Measurements from ENCODE around the gene CCDC198.

The CCDC198 gene

DNA sequence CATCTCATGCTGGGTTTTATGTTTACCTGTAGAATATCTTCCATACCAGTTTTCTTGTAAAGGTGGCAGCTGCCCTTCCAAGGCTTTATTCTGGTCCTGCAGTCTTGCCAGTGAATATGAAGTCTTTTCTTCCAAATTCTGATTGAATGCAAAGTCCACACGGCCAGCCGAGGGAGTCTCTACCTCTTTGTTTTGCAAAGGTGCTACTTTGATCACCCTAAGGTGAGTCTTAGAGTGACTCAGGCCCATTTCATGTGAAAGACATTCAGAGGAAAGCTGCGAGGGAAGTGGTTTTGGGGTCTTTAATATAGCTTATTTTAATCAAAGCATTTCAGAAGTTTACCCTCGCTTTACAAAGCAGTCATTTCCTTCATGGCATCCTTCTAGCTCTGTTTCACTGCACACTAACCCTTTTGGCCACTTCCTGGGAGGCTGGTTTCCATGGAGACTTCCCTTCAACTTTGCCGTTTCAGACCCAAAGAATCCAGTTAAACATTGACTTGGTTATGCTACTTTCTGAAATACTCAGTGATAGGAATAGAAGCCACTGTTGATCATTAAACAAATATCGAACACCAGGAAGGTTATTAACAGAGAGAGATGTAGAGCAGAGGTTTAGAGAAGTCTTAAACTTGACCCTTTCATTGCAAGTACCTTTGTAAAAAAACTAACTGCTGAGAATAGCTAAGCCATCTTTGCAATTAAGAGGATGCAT, at the start of gene CCDC198:
Gene CCDC198 (minus strand): TSS at position 391 of the 715 bp plus-strand sequence. CDS start 142 bp downstream, at position 249.
- Histone ChIP-seq H3K9ac (ENCODE audit: low read length) (no peak within 1 kb of the TSS), H3K4me3 (ENCODE audit: low read length) (no peak within 1 kb of the TSS), H3K36me3 (ENCODE audit: control insufficient read depth, insufficient read depth, low read length) (no peaks in the 10 kb centered on the region), H3K27ac (ENCODE audit: low read depth, low read length) (no peak within 1 kb of the TSS), H3K4me1 (ENCODE audit: control insufficient read depth, insufficient read depth, low read length) (no peaks in the 10 kb centered on the region), H3K27me3 (ENCODE audit: control insufficient read depth, insufficient read depth, low read length) (no peaks in the 10 kb centered on the region)

DNA sequence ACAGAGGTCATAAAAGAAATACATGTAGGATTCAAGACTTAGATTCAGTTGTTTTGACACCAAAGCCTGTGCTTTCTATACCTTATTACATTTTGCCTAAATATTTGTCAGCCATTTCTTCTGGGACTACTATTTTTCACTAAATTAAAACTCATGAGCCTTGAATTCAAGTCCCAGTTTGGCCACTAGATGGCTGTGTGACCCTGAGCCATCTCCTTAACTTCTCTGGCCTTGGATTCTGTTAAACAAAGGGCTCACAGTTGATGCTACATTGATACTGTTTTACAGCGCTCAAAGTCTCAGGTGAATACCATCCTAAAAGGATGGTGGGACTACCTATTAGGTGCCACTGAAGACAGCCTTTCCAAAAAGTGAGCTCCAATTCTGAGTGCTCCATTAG, 39.6 kb upstream of the CCDC198 start:
- Histone ChIP-seq H3K4me3 (ENCODE audit: low read length) (no peak overlapping the region), H3K36me3 (ENCODE audit: control insufficient read depth, insufficient read depth, low read length) (no peaks in the 10 kb centered on the region), H3K27ac (ENCODE audit: low read depth, low read length) (no peak overlapping the region), H3K9ac (ENCODE audit: low read length) (no peak overlapping the region), H3K27me3 (ENCODE audit: control insufficient read depth, insufficient read depth, low read length) (no peaks in the 10 kb centered on the region), H3K4me1 (ENCODE audit: control insufficient read depth, insufficient read depth, low read length) (no peaks in the 10 kb centered on the region)

DNA sequence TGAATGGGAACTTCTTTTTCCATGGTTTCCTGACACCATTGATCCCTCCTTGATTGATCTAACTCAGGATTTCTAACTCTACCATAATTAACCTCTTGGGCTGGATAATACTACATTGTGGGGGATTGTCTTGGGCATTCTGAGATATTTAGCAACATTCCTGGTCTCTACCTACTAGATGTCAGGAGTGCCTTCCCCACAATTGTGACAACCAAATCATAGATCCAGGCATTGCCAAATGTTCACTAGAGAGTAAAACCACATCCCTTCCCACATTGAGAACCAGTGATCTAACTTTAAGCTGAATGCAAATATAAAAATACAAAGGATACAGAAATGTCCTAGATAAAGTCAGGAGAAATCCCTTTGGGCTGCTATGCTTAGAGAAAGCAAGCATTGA, 36.9 kb upstream of the CCDC198 start:
- H3K36me3 ChIP-seq (ENCODE audit: control insufficient read depth, insufficient read depth, low read length) = no peaks in the 10 kb centered on the region
- no peaks in the 10 kb centered on the region for H3K4me1 ChIP-seq (ENCODE audit: control insufficient read depth, insufficient read depth, low read length)
- H3K27me3 ChIP-seq (ENCODE audit: control insufficient read depth, insufficient read depth, low read length) = no peaks in the 10 kb centered on the region
- H3K4me3 ChIP-seq (ENCODE audit: low read length) = no peak overlapping the region
- no peak overlapping the region for H3K27ac ChIP-seq (ENCODE audit: low read depth, low read length)
- no peak overlapping the region for H3K9ac ChIP-seq (ENCODE audit: low read length)

DNA sequence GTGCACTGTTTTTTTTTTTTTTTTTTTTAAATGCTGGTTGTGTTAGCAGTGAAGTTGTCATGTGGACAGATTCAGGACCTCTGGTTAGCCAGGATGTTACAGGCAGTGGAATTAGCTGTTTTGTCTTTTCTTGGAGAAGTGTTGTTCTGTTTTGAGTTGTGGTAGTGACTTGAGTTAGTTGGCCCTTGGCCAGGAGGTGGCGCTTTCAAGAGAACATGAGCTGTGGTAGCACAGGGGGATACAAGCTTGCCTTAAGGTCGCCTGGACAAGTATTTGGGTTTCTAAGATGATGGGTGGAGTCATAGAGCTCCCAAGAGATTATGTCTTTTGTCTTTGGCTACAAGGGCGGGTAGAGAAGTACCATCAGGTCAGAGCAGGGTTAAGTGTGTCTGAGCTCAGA, 33.3 kb upstream of the CCDC198 start:
- Histone ChIP-seq H3K27ac (ENCODE audit: low read depth, low read length) (no peak overlapping the region), H3K27me3 (ENCODE audit: control insufficient read depth, insufficient read depth, low read length) (no peaks in the 10 kb centered on the region), H3K36me3 (ENCODE audit: control insufficient read depth, insufficient read depth, low read length) (no peaks in the 10 kb centered on the region), H3K4me3 (ENCODE audit: low read length) (no peak overlapping the region), H3K4me1 (ENCODE audit: control insufficient read depth, insufficient read depth, low read length) (no peaks in the 10 kb centered on the region), H3K9ac (ENCODE audit: low read length) (no peak overlapping the region)

- H3K4me1 ChIP-seq (ENCODE audit: control insufficient read depth, insufficient read depth, low read length) = no peaks in the 10 kb centered on the region
- no peak overlapping the region for H3K4me3 ChIP-seq (ENCODE audit: low read length)
Observed at GRCh38 chr14:57519043-57519442, 25.4 kb upstream of the CCDC198 start.

DNA sequence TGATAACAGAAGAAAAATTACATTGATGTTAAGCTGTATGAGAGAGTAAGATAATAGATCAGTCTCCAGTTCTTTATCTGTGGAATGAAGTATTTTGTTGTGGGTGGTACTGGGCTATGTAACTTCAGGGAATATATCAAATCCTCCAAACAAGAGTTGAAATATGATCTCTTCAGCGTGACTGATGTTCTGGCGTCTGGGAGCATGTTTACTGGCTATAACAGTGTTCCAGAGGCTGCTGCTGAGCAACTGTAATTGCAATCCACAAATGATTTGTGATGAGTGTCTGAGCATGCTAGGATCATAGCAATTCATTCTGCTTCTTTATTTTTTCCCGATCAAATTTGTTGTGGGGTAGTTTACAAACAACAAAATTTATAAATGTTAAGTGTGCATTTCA, 18.6 kb upstream of the CCDC198 start:
- no peaks in the 10 kb centered on the region for H3K27me3 ChIP-seq (ENCODE audit: control insufficient read depth, insufficient read depth, low read length)
- H3K9ac ChIP-seq (ENCODE audit: low read length) = no peak overlapping the region
- H3K4me1 ChIP-seq (ENCODE audit: control insufficient read depth, insufficient read depth, low read length) = no peaks in the 10 kb centered on the region
- no peaks in the 10 kb centered on the region for H3K36me3 ChIP-seq (ENCODE audit: control insufficient read depth, insufficient read depth, low read length)
- no peak overlapping the region for H3K4me3 ChIP-seq (ENCODE audit: low read length)
- H3K27ac ChIP-seq (ENCODE audit: low read depth, low read length) = no peak overlapping the region

More at GRCh38 chr14:57519043-57519442, 25.4 kb upstream of the CCDC198 start:
- no peak overlapping the region for H3K9ac ChIP-seq (ENCODE audit: low read length)
- no peaks in the 10 kb centered on the region for H3K36me3 ChIP-seq (ENCODE audit: control insufficient read depth, insufficient read depth, low read length)
- H3K27me3 ChIP-seq (ENCODE audit: control insufficient read depth, insufficient read depth, low read length) = no peaks in the 10 kb centered on the region
- H3K27ac ChIP-seq (ENCODE audit: low read depth, low read length) = no peak overlapping the region

DNA sequence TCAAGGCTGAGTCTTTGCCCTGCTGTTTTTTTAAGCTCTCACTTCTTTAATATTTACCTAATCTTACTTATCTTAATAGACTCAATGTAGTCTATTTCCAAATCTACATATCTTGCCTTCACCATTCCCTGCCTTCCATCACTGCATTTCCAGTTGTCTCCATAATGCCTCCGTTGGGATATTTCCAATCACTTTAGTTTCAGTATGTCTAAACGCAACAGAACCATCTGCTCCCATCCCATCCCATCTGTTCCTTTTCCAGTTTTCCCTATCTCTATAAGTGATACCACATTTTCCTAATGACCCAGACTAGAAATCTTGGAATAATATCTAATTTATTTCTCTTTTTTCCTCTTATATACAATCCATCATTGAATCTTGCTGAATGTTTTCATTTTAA, 15.1 kb upstream of the CCDC198 start:
- no peaks in the 10 kb centered on the region for H3K4me1 ChIP-seq (ENCODE audit: control insufficient read depth, insufficient read depth, low read length)
- no peaks in the 10 kb centered on the region for H3K27me3 ChIP-seq (ENCODE audit: control insufficient read depth, insufficient read depth, low read length)
- no peaks in the 10 kb centered on the region for H3K36me3 ChIP-seq (ENCODE audit: control insufficient read depth, insufficient read depth, low read length)
- H3K9ac ChIP-seq (ENCODE audit: low read length) = no peak overlapping the region
- no peak overlapping the region for H3K27ac ChIP-seq (ENCODE audit: low read depth, low read length)
- no peak overlapping the region for H3K4me3 ChIP-seq (ENCODE audit: low read length)

- H3K27ac ChIP-seq (ENCODE audit: low read depth, low read length) = no peak overlapping the region
- H3K27me3 ChIP-seq (ENCODE audit: control insufficient read depth, insufficient read depth, low read length) = no peaks in the 10 kb centered on the region
- no peak overlapping the region for H3K9ac ChIP-seq (ENCODE audit: low read length)
Observed at GRCh38 chr14:57502586-57503254, 9.1 kb upstream of the CCDC198 start.

GRCh38 chr14:57501039-57501557, 7.4 kb upstream of the CCDC198 start:
- Histone ChIP-seq H3K36me3 (ENCODE audit: control insufficient read depth, insufficient read depth, low read length) (no peaks in the 10 kb centered on the region), H3K4me3 (ENCODE audit: low read length) (no peak overlapping the region), H3K4me1 (ENCODE audit: control insufficient read depth, insufficient read depth, low read length) (no peaks in the 10 kb centered on the region), H3K9ac (ENCODE audit: low read length) (no peak overlapping the region), H3K27ac (ENCODE audit: low read depth, low read length) (no peak overlapping the region), H3K27me3 (ENCODE audit: control insufficient read depth, insufficient read depth, low read length) (no peaks in the 10 kb centered on the region)

More at GRCh38 chr14:57502586-57503254, 9.1 kb upstream of the CCDC198 start:
- Histone ChIP-seq H3K4me3 (ENCODE audit: low read length) (no peak overlapping the region), H3K36me3 (ENCODE audit: control insufficient read depth, insufficient read depth, low read length) (no peaks in the 10 kb centered on the region), H3K4me1 (ENCODE audit: control insufficient read depth, insufficient read depth, low read length) (no peaks in the 10 kb centered on the region)

- Histone ChIP-seq H3K4me1 (ENCODE audit: control insufficient read depth, insufficient read depth, low read length) (no peaks in the 10 kb centered on the region), H3K9ac (ENCODE audit: low read length) (no peak overlapping the region), H3K36me3 (ENCODE audit: control insufficient read depth, insufficient read depth, low read length) (no peaks in the 10 kb centered on the region), H3K27ac (ENCODE audit: low read depth, low read length) (no peak overlapping the region), H3K4me3 (ENCODE audit: low read length) (no peak overlapping the region), H3K27me3 (ENCODE audit: control insufficient read depth, insufficient read depth, low read length) (no peaks in the 10 kb centered on the region)
Observed at GRCh38 chr14:57498659-57499058, 5.0 kb upstream of the CCDC198 start.

- Histone ChIP-seq H3K36me3 (ENCODE audit: control insufficient read depth, insufficient read depth, low read length) (no peaks in the 10 kb centered on the region), H3K27me3 (ENCODE audit: control insufficient read depth, insufficient read depth, low read length) (no peaks in the 10 kb centered on the region), H3K4me3 (ENCODE audit: low read length) (no peak overlapping the region), H3K27ac (ENCODE audit: low read depth, low read length) (no peak overlapping the region), H3K9ac (ENCODE audit: low read length) (no peak overlapping the region), H3K4me1 (ENCODE audit: control insufficient read depth, insufficient read depth, low read length) (no peaks in the 10 kb centered on the region)
Observed at GRCh38 chr14:57498035-57498434, 4.4 kb upstream of the CCDC198 start.

DNA sequence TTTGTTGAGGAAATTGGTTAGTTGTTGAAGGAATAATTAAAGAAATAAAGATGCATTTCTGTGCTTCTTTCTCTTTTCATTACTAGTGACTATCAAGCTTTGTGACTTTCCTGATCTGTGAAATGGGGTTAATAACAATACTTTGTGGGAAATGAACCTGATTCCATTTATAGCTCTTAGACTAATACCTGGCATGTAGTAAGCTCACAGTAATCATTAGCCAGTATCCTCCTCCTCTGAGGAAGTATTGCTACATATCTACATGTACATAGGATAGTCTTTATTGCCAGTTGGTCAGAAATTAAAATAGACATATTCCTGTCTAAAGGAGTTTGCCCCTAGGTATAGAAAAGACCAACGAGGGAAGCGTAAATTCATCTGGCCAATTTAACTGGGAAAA, 1.8 kb upstream of the CCDC198 start:
- H3K9ac ChIP-seq (ENCODE audit: low read length) = no peak overlapping the region
- H3K4me3 ChIP-seq (ENCODE audit: low read length) = no peak overlapping the region
- H3K36me3 ChIP-seq (ENCODE audit: control insufficient read depth, insufficient read depth, low read length) = no peaks in the 10 kb centered on the region
- H3K4me1 ChIP-seq (ENCODE audit: control insufficient read depth, insufficient read depth, low read length) = no peaks in the 10 kb centered on the region
- no peak overlapping the region for H3K27ac ChIP-seq (ENCODE audit: low read depth, low read length)
- H3K27me3 ChIP-seq (ENCODE audit: control insufficient read depth, insufficient read depth, low read length) = no peaks in the 10 kb centered on the region

DNA sequence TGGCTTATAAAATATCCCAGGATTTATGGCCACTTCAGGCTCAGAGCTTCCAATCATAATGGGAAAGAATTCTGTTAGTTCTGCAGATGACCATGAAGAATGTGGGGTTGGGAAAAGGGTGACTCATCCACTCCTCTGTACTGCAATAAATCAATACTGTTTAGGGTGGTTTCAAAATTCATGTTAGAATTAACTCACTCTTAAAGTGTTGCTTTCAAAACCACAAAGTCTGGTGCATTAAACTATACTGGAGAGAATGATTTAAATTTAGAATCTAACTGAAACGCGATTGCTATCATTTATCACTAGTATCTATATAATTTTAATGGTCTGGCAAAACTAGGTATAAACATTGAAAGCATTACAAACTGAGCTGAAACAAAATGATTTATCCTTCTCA, 798 bp downstream of the CCDC198 start:
- Histone ChIP-seq H3K9ac (ENCODE audit: low read length) (no peak overlapping the region), H3K36me3 (ENCODE audit: control insufficient read depth, insufficient read depth, low read length) (no peaks in the 10 kb centered on the region), H3K4me3 (ENCODE audit: low read length) (no peak overlapping the region), H3K4me1 (ENCODE audit: control insufficient read depth, insufficient read depth, low read length) (no peaks in the 10 kb centered on the region), H3K27ac (ENCODE audit: low read depth, low read length) (no peak overlapping the region), H3K27me3 (ENCODE audit: control insufficient read depth, insufficient read depth, low read length) (no peaks in the 10 kb centered on the region)

All from rectal smooth muscle tissue (tissue), 1 donor.